Measurements from ENCODE around the gene CRNKL1. TPM values are rescaled to one million over a fixed set of nuclear protein-coding genes. Genes with fewer than 3 reads are reported as not detected.

Gene CRNKL1
- total RNA-seq, 2 experiments from 2014 or later: 13.9 to 20.0 TPM

DNA sequence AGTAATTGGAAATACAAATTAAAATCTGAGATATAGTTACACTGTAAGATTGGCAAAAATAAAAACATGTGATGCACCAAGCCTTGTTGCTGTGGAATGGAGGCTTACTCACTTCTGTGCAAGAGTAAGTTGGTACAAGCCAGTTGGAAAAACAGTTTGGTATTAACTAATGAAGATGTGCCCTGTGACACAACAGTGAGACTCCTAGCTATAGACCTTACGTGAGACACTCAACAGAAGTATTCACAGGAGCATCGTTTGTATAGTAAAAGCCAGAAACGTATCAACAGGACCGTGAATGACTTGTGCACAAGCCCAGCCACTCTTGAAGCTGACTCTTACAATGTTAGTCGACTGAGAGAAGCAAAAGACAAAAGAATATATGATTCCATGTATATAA lies 20.5 kb downstream of the CRNKL1 start:
- no TSS peak for BruUV-seq (replicated peaks)
- intact Hi-C loops (cut with micrococcal nuclease; ENCODE audit: unreplicated experiment): no loop called here
- Histone ChIP-seq H3K4me3 (ENCODE audit: low read depth, low read length, poor library complexity, severe bottlenecking) (no peak overlapping the region), H3K9me3 (ENCODE audit: low read length) (no peaks in the 10 kb centered on the region), H3K79me2 (ENCODE audit: insufficient read depth, low read depth, low read length) (peaks cover 12% of the 10 kb centered on the region; the same call in 1 of the 2 replicates), H3K36me3 (ENCODE audit: insufficient read depth, low read length) (peaks cover 95% of the 10 kb centered on the region), H3K9me2 (ENCODE audit: insufficient read depth, low read length) (no peaks in the 10 kb centered on the region), H3K4me1 (ENCODE audit: insufficient read depth, low read length, poor library complexity, severe bottlenecking) (no peaks in the 10 kb centered on the region), H4K20me1 (ENCODE audit: insufficient read depth, low read length) (no peaks in the 10 kb centered on the region), H2AFZ (ENCODE audit: low read length) (no peak overlapping the region), H3K4me2 (ENCODE audit: low read length) (no peak overlapping the region), H3K27ac (ENCODE audit: low read depth, low read length, poor library complexity, severe bottlenecking) (no peak overlapping the region)
- TF ChIP-seq EZH2phosphoT487 (IDR thresholded peaks at IDR 0.05; ENCODE audit: borderline replicate concordance, low read depth, low read length): no peak
- TF ChIP-seq, protein P1, sequence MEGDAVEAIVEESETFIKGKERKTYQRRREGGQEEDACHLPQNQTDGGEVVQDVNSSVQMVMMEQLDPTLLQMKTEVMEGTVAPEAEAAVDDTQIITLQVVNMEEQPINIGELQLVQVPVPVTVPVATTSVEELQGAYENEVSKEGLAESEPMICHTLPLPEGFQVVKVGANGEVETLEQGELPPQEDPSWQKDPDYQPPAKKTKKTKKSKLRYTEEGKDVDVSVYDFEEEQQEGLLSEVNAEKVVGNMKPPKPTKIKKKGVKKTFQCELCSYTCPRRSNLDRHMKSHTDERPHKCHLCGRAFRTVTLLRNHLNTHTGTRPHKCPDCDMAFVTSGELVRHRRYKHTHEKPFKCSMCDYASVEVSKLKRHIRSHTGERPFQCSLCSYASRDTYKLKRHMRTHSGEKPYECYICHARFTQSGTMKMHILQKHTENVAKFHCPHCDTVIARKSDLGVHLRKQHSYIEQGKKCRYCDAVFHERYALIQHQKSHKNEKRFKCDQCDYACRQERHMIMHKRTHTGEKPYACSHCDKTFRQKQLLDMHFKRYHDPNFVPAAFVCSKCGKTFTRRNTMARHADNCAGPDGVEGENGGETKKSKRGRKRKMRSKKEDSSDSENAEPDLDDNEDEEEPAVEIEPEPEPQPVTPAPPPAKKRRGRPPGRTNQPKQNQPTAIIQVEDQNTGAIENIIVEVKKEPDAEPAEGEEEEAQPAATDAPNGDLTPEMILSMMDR (conservative IDR thresholded peaks at IDR 0.05; ENCODE audit: low read length): no peak
- DNase-seq (ENCODE audit: low spot score): no peak
- POLR2A ChIA-PET: no interaction called here
- CTCF ChIA-PET (ENCODE audit: unreplicated experiment): no interaction called here

DNA sequence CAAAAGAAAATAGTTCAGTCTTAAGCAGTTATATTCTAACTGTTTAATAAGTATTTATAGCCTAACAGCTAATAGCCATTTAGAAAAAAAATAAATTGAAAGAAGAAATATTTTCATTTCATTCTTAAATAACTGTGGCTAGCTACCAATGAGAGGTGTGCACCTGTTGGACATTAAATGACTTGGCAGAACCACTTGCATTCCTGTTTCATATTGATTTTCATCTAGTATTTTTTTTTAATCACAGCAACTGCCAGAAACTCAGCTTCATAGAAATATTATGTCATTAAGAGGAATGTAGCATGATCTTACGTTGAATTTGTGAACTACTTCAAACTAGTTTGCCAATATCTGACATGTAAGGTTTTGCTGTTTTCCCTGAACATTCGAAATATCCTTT lies 25.0 kb downstream of the CRNKL1 start:
- no peak for TF ChIP-seq EZH2phosphoT487 (IDR thresholded peaks at IDR 0.05; ENCODE audit: borderline replicate concordance, low read depth, low read length)
- TF ChIP-seq, protein P1 (conservative IDR thresholded peaks at IDR 0.05; ENCODE audit: low read length): no peak
- Histone ChIP-seq H3K9me2 (ENCODE audit: insufficient read depth, low read length) (no peaks in the 10 kb centered on the region), H3K4me3 (ENCODE audit: low read depth, low read length, poor library complexity, severe bottlenecking) (no peak overlapping the region), H3K36me3 (ENCODE audit: insufficient read depth, low read length) (peaks cover 92% of the 10 kb centered on the region), H2AFZ (ENCODE audit: low read length) (no peak overlapping the region), H4K20me1 (ENCODE audit: insufficient read depth, low read length) (peaks cover 20% of the 10 kb centered on the region), H3K9me3 (ENCODE audit: low read length) (no peaks in the 10 kb centered on the region), H3K4me2 (ENCODE audit: low read length) (no peak overlapping the region), H3K27ac (ENCODE audit: low read depth, low read length, poor library complexity, severe bottlenecking) (no peak overlapping the region), H3K79me2 (ENCODE audit: insufficient read depth, low read depth, low read length) (peaks cover 48% of the 10 kb centered on the region), H3K4me1 (ENCODE audit: insufficient read depth, low read length, poor library complexity, severe bottlenecking) (no peaks in the 10 kb centered on the region)
- no TSS peak for BruUV-seq (replicated peaks)
- DNase-seq (ENCODE audit: low spot score): no peak
- ChIA-PET CTCF (ENCODE audit: unreplicated experiment) (no interaction called here), POLR2A (interaction anchor here (0.7 to 2.9 kb wide), 4 partner anchors 9 to 77 kb away, joined by 3 to 20 read pairs (median 3); partner anchors contain the start of genes CFAP61 and CRNKL1)
- intact Hi-C loops (cut with micrococcal nuclease; ENCODE audit: unreplicated experiment): no loop called here

DNA sequence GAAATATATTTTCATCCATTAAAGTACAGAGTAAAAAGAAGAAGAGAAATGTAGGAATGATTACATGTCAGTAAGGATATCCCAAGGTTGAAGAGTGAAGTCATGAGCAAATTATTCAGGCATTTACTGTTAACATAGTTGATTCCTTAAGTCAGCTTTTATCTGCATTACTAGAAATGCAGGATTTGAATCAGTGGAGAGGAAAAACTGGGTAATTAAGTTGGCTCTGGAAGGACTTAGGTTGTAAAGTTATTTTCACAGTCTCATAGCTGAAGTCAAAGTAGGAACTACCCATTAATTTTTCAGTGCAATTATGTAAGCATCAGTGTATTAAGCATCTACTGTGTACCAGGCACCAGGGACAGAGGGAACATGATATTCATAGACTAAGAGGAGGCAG lies 27.3 kb downstream of the CRNKL1 start:
- Histone ChIP-seq H3K79me2 (ENCODE audit: insufficient read depth, low read depth, low read length) (peaks cover 70% of the 10 kb centered on the region), H2AFZ (ENCODE audit: low read length) (no peak overlapping the region), H3K9me3 (ENCODE audit: low read length) (no peaks in the 10 kb centered on the region), H4K20me1 (ENCODE audit: insufficient read depth, low read length) (peaks cover 20% of the 10 kb centered on the region), H3K4me3 (ENCODE audit: low read depth, low read length, poor library complexity, severe bottlenecking) (no peak overlapping the region), H3K4me2 (ENCODE audit: low read length) (no peak overlapping the region), H3K36me3 (ENCODE audit: insufficient read depth, low read length) (peaks cover 88% of the 10 kb centered on the region), H3K4me1 (ENCODE audit: insufficient read depth, low read length, poor library complexity, severe bottlenecking) (peaks cover 5% of the 10 kb centered on the region), H3K27ac (ENCODE audit: low read depth, low read length, poor library complexity, severe bottlenecking) (no peak overlapping the region), H3K9me2 (ENCODE audit: insufficient read depth, low read length) (no peaks in the 10 kb centered on the region)
- no peak for DNase-seq (ENCODE audit: low spot score)
- ChIA-PET POLR2A (interaction anchor here (0.6 to 1.9 kb wide), 2 partner anchors 8 to 1660 kb away, joined by 4 to 8 read pairs; partner anchors contain the start of gene NAA20), CTCF (ENCODE audit: unreplicated experiment) (no interaction called here)
- TF ChIP-seq, protein P1 (conservative IDR thresholded peaks at IDR 0.05; ENCODE audit: low read length): no peak
- TF ChIP-seq EZH2phosphoT487 (IDR thresholded peaks at IDR 0.05; ENCODE audit: borderline replicate concordance, low read depth, low read length): no peak
- intact Hi-C loops (cut with micrococcal nuclease; ENCODE audit: unreplicated experiment): no loop called here
- BruUV-seq (replicated peaks): no TSS peak
